HepG2 (cell line): ENCODE data around the gene DPP6. TPM values are rescaled to one million over a fixed set of nuclear protein-coding genes. Genes with fewer than 3 reads are reported as not detected.

Experiments
- ATAC-seq: fragments of 200-7000 bp; cut with Tn5 transposase; 3 replicates; pipeline ENCODE4 v1.9.1; 2020; ENCODE audit warnings: mild to moderate bottlenecking, moderate library complexity
- BruUV-seq: library from RNA; stranded (reverse); fragments of 400-500 nt; replicated peaks from 2 replicates; lab custom pipeline; 2021; lab: Mats Ljungman, UMichigan
- CTCF ChIA-PET: fragments of 300-600 bp; formaldehyde crosslinking; extraction: SDS; loops from one replicate; lab custom pipeline; 2021; ENCODE audit warnings: low total read pairs, inconsistent platforms, low intra/inter-chr PET ratio; lab: Yijun Ruan, JAX
- POLR2A ChIA-PET: fragments of 350-600 bp; sonication (Branson Sonifier 250); formaldehyde crosslinking; loops from one replicate; lab custom pipeline; 2020; ENCODE audit warnings: antibody characterized with exemption, inconsistent platforms; lab: Yijun Ruan, JAX
- DNase-seq: peaks from one replicate; pipeline ENCODE4 v3.0.0-alpha.2; 2015; ENCODE audit warnings: low spot score
- FAIRE-seq: peaks from 3 replicates; lab custom pipeline; 2011; peaks lifted over from hg19 to GRCh38; lab: Jason Lieb, UNC
- H2AFZ ChIP-seq: one replicate; pipeline ENCODE4 v1.6.1; 2011; ENCODE audit warnings: low read length, inconsistent platforms
- H3K27ac ChIP-seq: fragments of 300-600 bp; 3 replicates; pipeline ENCODE4 v1.8.0; 2011; ENCODE audit warnings: mixed run types, mild to moderate bottlenecking, mixed read lengths, low read length, inconsistent platforms; ENCODE audit not compliant: insufficient read depth; ENCODE audit errors: extremely low read length
- H3K27me3 ChIP-seq, 2 experiments: fragments of 200-600 bp in 1 of 2; 2 replicates in 1 of 2; 3 replicates in 1 of 2; pipeline versions ENCODE4 v1.6.0 to v1.8.0; 2011; ENCODE audit warnings: low read length in 2 of 2, mild to moderate bottlenecking in 2 of 2, moderate library complexity in 2 of 2, inconsistent platforms in 1 of 2; ENCODE audit not compliant: insufficient read depth in 2 of 2, control insufficient read depth in 1 of 2
- H3K36me3 ChIP-seq, 2 experiments: fragments of 200-600 bp in 1 of 2; replicated peaks in 1 of 2; 2 replicates in 1 of 2; 3 replicates in 1 of 2; pipeline versions ENCODE4 v1.5.1 to v1.8.0; 2011; ENCODE audit warnings: low read length in 2 of 2, inconsistent platforms in 1 of 2; ENCODE audit not compliant: insufficient read depth in 2 of 2, control insufficient read depth in 1 of 2
- H3K4me1 ChIP-seq: 2 replicates; pipeline ENCODE4 v1.5.1; 2012; ENCODE audit warnings: low read length, inconsistent platforms; ENCODE audit not compliant: insufficient read depth
- H3K4me2 ChIP-seq: 2 replicates; pipeline ENCODE4 v1.6.0; 2011; ENCODE audit warnings: low read depth, low read length, inconsistent platforms
- H3K4me3 ChIP-seq, 3 experiments: fragments of 200-600 bp in 1 of 3; sonication (generic), shearing (Covaris generic) in 1 of 3; replicated peaks in 1 of 3; 2 replicates each; pipeline ENCODE4 v1.5.1; 2011 to 2016; ENCODE audit warnings: low read length in 3 of 3, inconsistent platforms in 2 of 3, low read depth in 2 of 3, mild to moderate bottlenecking in 2 of 3, control low read depth in 1 of 3, mixed read lengths in 1 of 3; ENCODE audit not compliant: insufficient read depth in 1 of 3
- H3K79me2 ChIP-seq: one replicate; pipeline ENCODE4 v1.6.1; 2011; ENCODE audit warnings: low read length, inconsistent platforms; ENCODE audit not compliant: insufficient read depth
- H3K9ac ChIP-seq: 2 replicates; pipeline ENCODE4 v1.6.0; 2011; ENCODE audit warnings: mild to moderate bottlenecking, low read depth, low read length, inconsistent platforms; ENCODE audit not compliant: insufficient read depth
- H3K9me3 ChIP-seq: 2 replicates; pipeline ENCODE4 v1.5.1; 2012; ENCODE audit warnings: mild to moderate bottlenecking, low read length
- H4K20me1 ChIP-seq: 2 replicates; pipeline ENCODE4 v1.6.0; 2011; ENCODE audit warnings: inconsistent platforms, mild to moderate bottlenecking, low read length, moderate library complexity; ENCODE audit not compliant: insufficient read depth
- ARID5B ChIP-seq: IDR thresholded peaks from 2 replicates; pipeline ENCODE4 v1.4.0; 2020; ENCODE audit warnings: mild to moderate bottlenecking, missing genetic modification reagents
- CTCF ChIP-seq: sonication (generic); formaldehyde crosslinking; IDR thresholded peaks from 2 replicates; pipeline ENCODE4 v1.5.0; 2020; ENCODE audit warnings: mild to moderate bottlenecking, missing genetic modification reagents, moderate library complexity
- EEA1 ChIP-seq: sonication (generic); formaldehyde crosslinking; IDR thresholded peaks from 2 replicates; pipeline ENCODE4 v1.5.1; 2020; ENCODE audit warnings: mild to moderate bottlenecking, missing genetic modification reagents, borderline replicate concordance
- HDAC6 ChIP-seq: fragments of 200-600 bp; sonication (generic); IDR thresholded peaks from 2 replicates; pipeline ENCODE4 v1.7.0; 2017; ENCODE audit warnings: mild to moderate bottlenecking, antibody characterized with exemption, low read length, low read depth
- HMG20B ChIP-seq: conservative IDR thresholded peaks from 2 replicates; pipeline ENCODE4 v1.6.1; 2016; ENCODE audit warnings: missing genetic modification reagents, missing compliant biosample characterization
- HMGA1 ChIP-seq: sonication (generic); formaldehyde crosslinking; conservative IDR thresholded peaks from 2 replicates; pipeline ENCODE4 v1.4.0; 2020; ENCODE audit warnings: missing genetic modification reagents
- NR3C1 ChIP-seq: sonication (generic); formaldehyde crosslinking; IDR thresholded peaks from 2 replicates; pipeline ENCODE4 v1.4.0; 2020; ENCODE audit warnings: missing genetic modification reagents
- PHF5A ChIP-seq: IDR thresholded peaks from one replicate; pipeline ENCODE4 v1.6.1; 2018; ENCODE audit warnings: low read depth, missing genetic modification reagents; ENCODE audit not compliant: unreplicated experiment
- SOX13 ChIP-seq, 3 experiments: fragments of 450-650 bp in 1 of 3; sonication (generic) in 1 of 3; formaldehyde crosslinking in 1 of 3; IDR thresholded peaks in 2 of 3; conservative IDR thresholded peaks in 1 of 3; 2 replicates each; pipeline versions ENCODE4 v1.5.0 to v1.6.1; 2016 to 2020; ENCODE audit warnings: antibody characterized with exemption in 1 of 3, mild to moderate bottlenecking in 1 of 3, missing compliant biosample characterization in 1 of 3, missing genetic modification reagents in 1 of 3, moderate library complexity in 1 of 3
- STAT5B ChIP-seq: sonication (generic); formaldehyde crosslinking; IDR thresholded peaks from 2 replicates; pipeline ENCODE4 v1.4.0; 2020; ENCODE audit warnings: missing genetic modification reagents
- TCF12 ChIP-seq, 2 experiments: fragments of 450-650 bp in 1 of 2; sonication (generic) in 1 of 2; formaldehyde crosslinking in 1 of 2; IDR thresholded peaks; 2 replicates each; pipeline versions ENCODE4 v1.6.1 to v1.8.0; 2017 to 2022; ENCODE audit warnings: antibody characterized with exemption in 1 of 2, mild to moderate bottlenecking in 1 of 2, missing genetic modification reagents in 1 of 2, moderate library complexity in 1 of 2
- THAP8 ChIP-seq: sonication (generic); formaldehyde crosslinking; IDR thresholded peaks from 2 replicates; pipeline ENCODE4 v1.5.1; 2020; ENCODE audit warnings: missing genetic modification reagents, mild to moderate bottlenecking, borderline replicate concordance
- TP53 ChIP-seq: sonication (generic); formaldehyde crosslinking; conservative IDR thresholded peaks from 2 replicates; pipeline ENCODE4 v1.4.0; 2020; ENCODE audit warnings: missing genetic modification reagents
- U2AF2 ChIP-seq: fragments of 200-400 bp; formaldehyde crosslinking; IDR thresholded peaks from 2 replicates; pipeline ENCODE4 v1.6.1; 2017; ENCODE audit warnings: low read depth, mild to moderate bottlenecking, low read length
- ZNF207 ChIP-seq: fragments of 450-650 bp; IDR thresholded peaks from 2 replicates; pipeline ENCODE4 v1.6.1; 2016; ENCODE audit warnings: antibody characterized with exemption, borderline replicate concordance
- ZNF33B ChIP-seq: sonication (generic); formaldehyde crosslinking; IDR thresholded peaks from 2 replicates; pipeline ENCODE4 v1.5.1; 2020; ENCODE audit warnings: mild to moderate bottlenecking, missing genetic modification reagents
- ZNF629 ChIP-seq: sonication (generic); formaldehyde crosslinking; conservative IDR thresholded peaks from 2 replicates; pipeline ENCODE4 v1.5.0; 2020; ENCODE audit warnings: missing genetic modification reagents
- ZNF816 ChIP-seq: sonication (generic); formaldehyde crosslinking; IDR thresholded peaks from 2 replicates; pipeline ENCODE4 v1.8.0; 2022; ENCODE audit warnings: missing genetic modification reagents, mild to moderate bottlenecking, borderline replicate concordance
- ZSCAN22 ChIP-seq: sonication (generic); formaldehyde crosslinking; IDR thresholded peaks from 2 replicates; pipeline ENCODE4 v1.4.0; 2020; ENCODE audit warnings: mild to moderate bottlenecking, missing genetic modification reagents
- WGBS: methylation state at CpG from one replicate; pipeline ENCODE4 v1.1.6; 2017; ENCODE audit warnings: low lambda C conversion rate; 5-methylcytosine and 5-hydroxymethylcytosine counted together
- in situ Hi-C: cut with HindIII; loops from 2 replicates; pipeline ENCODE4 v1.10.0; 2017; ENCODE audit warnings: low pct_unique_long_range_greater_than_20kb; ENCODE audit not compliant: extremely low pct_ligation_motif_present
- intact Hi-C: fragments of 100-400 bp; cut with micrococcal nuclease; formaldehyde crosslinking; loops from one replicate; pipeline ENCODE4 v1.10.0; 2022; ENCODE audit not compliant: unreplicated experiment
- polyA plus RNA-seq, 8 experiments: library from polyadenylated mRNA; depleted of rRNA in 3 of 8; stranded (reverse) in 7 of 8; unstranded in 1 of 8; fragments of >200 nt; fragmentation: Illumina TruSeq in 4 of 8; extraction: Trizol in 4 of 8; gene quantifications; 2 replicates each; pipeline versions ENCODE4 v1.2.1 to v1.2.3, GENCODE V29; 2011 to 2016; ENCODE audit warnings: low read depth in 4 of 8, missing spikeins in 1 of 8, mixed read lengths in 1 of 8; ENCODE audit not compliant: insufficient read depth in 1 of 8
- total RNA-seq, 5 experiments: library from RNA; depleted of rRNA; stranded (reverse); fragments of >200 nt; fragmentation: Illumina TruSeq; extraction: Trizol; gene quantifications; 2 replicates each; pipeline ENCODE4 v1.2.3, GENCODE V29; 2016; ENCODE audit warnings: low read depth in 1 of 5

DPP6 gene
- total and polyA plus RNA-seq, 2 of the 13 experiments (the other 11 are each of a cell fraction or from before 2014, with no cell fraction given): not detected

GRCh38 chr7:154741131-154741530 lies 688.9 kb downstream of the DPP6 start:
- no peak overlapping the region for H3K4me3 ChIP-seq
- H3K36me3 ChIP-seq: no peaks in the 10 kb centered on the region
- H4K20me1 ChIP-seq: no peaks in the 10 kb centered on the region
- H3K27me3 ChIP-seq: peaks cover 1 to 37% of the 10 kb centered on the region in 2 experiments; a peak in 3 of 5 replicates
- no peaks in the 10 kb centered on the region for H3K4me1 ChIP-seq
- no peak for TF ChIP-seq ZSCAN22
- no peak for TF ChIP-seq HMGA1 (CRISPR knock-in tag)
- TF ChIP-seq STAT5B (CRISPR knock-in tag): no peak
- TF ChIP-seq ZNF816 (CRISPR knock-in tag): no peak
- TF ChIP-seq ZNF33B: no peak
- no peak for TF ChIP-seq SOX13 (IDR thresholded peaks at IDR 0.05)
- TF ChIP-seq SOX13 (CRISPR knock-in tag; conservative IDR thresholded peaks at IDR 0.05 in 1 of 2, IDR thresholded peaks at IDR 0.05 in 1 of 2): no peak
- TF ChIP-seq CTCF: no peak
- TF ChIP-seq PHF5A (CRISPR knock-in tag): no peak
- no peak for TF ChIP-seq ARID5B
- TF ChIP-seq NR3C1 (CRISPR knock-in tag): no peak
- no peak for TF ChIP-seq EEA1 (CRISPR knock-in tag)
- TF ChIP-seq ZNF207: no peak
- no peak for TF ChIP-seq TP53 (CRISPR knock-in tag)
- no peak for TF ChIP-seq ZNF629
- TF ChIP-seq U2AF2: no peak
- TF ChIP-seq TCF12 (IDR thresholded peaks at IDR 0.05): no peak
- no peak for TF ChIP-seq TCF12 (CRISPR knock-in tag; IDR thresholded peaks at IDR 0.05)
- no peak for TF ChIP-seq HDAC6
- no peak for TF ChIP-seq HMG20B
- no peak for TF ChIP-seq THAP8 (CRISPR knock-in tag)
- TF ChIP-seq, all 625 proteins: peak for 0
- no peak overlapping the region for H3K27ac ChIP-seq
- DNase-seq: no peak
- in situ Hi-C loops: no loop called here
- no TSS peak for BruUV-seq
- no peaks in the 10 kb centered on the region for H3K9me3 ChIP-seq
- 10% methylated on average over 5 of the region's 6 CpGs for WGBS
- H3K9ac ChIP-seq: no peak overlapping the region
- CTCF ChIA-PET: no interaction called here
- no peak overlapping the region for H2AFZ ChIP-seq
- no peak for ATAC-seq
- no peaks in the 10 kb centered on the region for H3K79me2 ChIP-seq
- intact Hi-C loops: no loop called here
- no peak overlapping the region for H3K4me2 ChIP-seq
- POLR2A ChIA-PET: no interaction called here
- no peak for FAIRE-seq
